ENCODE data around the gene RPL22.

DNA sequence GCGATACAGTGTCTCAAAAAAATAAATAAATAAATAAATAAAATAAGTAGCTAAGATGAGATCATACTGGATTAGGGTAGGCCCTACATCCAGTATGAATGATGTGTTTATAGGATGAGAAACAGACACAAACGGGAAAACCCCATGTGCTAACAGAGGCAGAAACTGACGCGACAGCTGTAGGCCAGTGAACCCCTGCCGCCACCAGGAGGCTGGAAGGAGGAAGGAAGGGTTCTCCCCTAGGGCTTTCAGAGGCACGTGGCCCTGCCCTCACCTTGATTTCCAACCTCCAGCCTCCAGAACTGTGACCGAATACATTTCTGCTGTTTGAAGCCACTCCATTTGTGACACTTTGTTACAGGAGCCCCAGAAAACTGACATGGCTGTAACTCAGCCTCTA, 57.8 kb downstream of the RPL22 start:
- TF ChIP-seq CTCF (IDR thresholded peaks at IDR 0.05; ENCODE audit: low read depth, low read length) (peak; percentile 54), EZH2phosphoT487 (IDR thresholded peaks at IDR 0.05; ENCODE audit: low read depth) (no peak)

Data from OCI-LY3 (cell line).